Suprapubic skin (tissue), 4 donors: ENCODE results near the gene LHX2. TPM values are rescaled to one million over a fixed set of nuclear protein-coding genes. Genes with fewer than 3 reads are reported as not detected.

ENCODE experiments used
- DNase-seq, 2 donors: peaks; one replicate each; pipeline ENCODE4 v3.0.0-alpha.2; 2019; ENCODE audit warnings: low spot score in 2 of 2
- H3K27ac ChIP-seq: fragments of 200-600 bp; sonication (generic); one replicate; pipeline ENCODE4 v1.5.1; 2019
- H3K27me3 ChIP-seq: fragments of 200-600 bp; sonication (generic); one replicate; pipeline ENCODE4 v1.5.1; 2019
- H3K36me3 ChIP-seq: fragments of 200-600 bp; sonication (generic); one replicate; pipeline ENCODE4 v1.5.1; 2019
- H3K4me1 ChIP-seq: fragments of 200-600 bp; sonication (generic); one replicate; pipeline ENCODE4 v1.5.1; 2019
- H3K4me3 ChIP-seq: fragments of 200-600 bp; sonication (generic); one replicate; pipeline ENCODE4 v1.5.1; 2019; ENCODE audit warnings: mild to moderate bottlenecking
- H3K9me3 ChIP-seq: fragments of 200-600 bp; sonication (generic); one replicate; pipeline ENCODE4 v1.5.1; 2019
- EP300 ChIP-seq: sonication (generic); formaldehyde crosslinking; IDR thresholded peaks from one replicate; pipeline ENCODE4 v1.6.1; 2017; ENCODE audit warnings: antibody characterized with exemption
- POLR2A ChIP-seq, 2 donors: fragments of 450-650 bp; IDR thresholded peaks; one replicate each; pipeline ENCODE4 v1.6.1; 2017; ENCODE audit warnings: antibody characterized with exemption in 2 of 2, mild to moderate bottlenecking in 2 of 2, moderate library complexity in 2 of 2
- POLR2AphosphoS5 ChIP-seq, 3 donors: sonication (generic); formaldehyde crosslinking; IDR thresholded peaks; one replicate each; pipeline ENCODE4 v1.6.1; 2017; ENCODE audit warnings: antibody characterized with exemption in 3 of 3
- WGBS: methylation state at CpG from one replicate; pipeline ENCODE4 v1.1.5; 2018; 5-methylcytosine and 5-hydroxymethylcytosine counted together
- total RNA-seq, 4 donors: library from RNA; depleted of rRNA; stranded (reverse); fragments of >200 nt; gene quantifications; one replicate each; pipeline ENCODE4 v1.1.0, GENCODE V29; 2016
- TF ChIP-seq, protein P1 (sequence below), 2 donors: fragments of 200-600 bp in 1 of 2; fragments of 450-650 bp in 1 of 2; sonication (generic) in 1 of 2; IDR thresholded peaks; one replicate each; pipeline ENCODE4 v1.5.1; 2016 to 2019; ENCODE audit warnings: antibody characterized with exemption in 2 of 2, mild to moderate bottlenecking in 1 of 2, moderate library complexity in 1 of 2

Gene LHX2
- total RNA-seq, 4 donors from 2014 or later: 1.7 to 20.6 (median 11.6) TPM

DNA sequence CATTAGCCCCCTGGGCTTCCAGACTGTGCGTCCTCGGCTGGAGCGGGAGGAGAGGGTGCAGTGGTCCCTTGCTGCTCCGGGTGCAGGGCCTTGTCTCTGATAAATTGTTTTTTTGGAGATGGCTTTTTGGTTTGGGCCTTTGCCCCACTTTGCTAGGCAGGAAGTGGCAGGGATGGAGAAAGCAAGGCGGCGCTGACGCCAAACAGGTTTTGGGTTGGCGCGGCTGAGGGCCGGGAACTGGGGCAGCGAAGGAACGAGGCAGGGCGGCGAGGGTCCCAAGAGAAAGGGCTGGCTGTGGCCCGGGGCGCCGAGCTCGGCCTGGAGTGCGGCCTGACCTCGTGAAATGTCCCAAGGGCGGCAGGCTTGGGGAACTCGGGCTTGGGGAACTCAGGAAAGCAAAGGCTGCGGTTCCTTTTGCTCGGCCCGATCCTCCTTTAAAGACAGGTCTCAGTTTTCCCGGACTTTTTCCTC, 4.1 kb downstream of the LHX2 start:
- H3K27ac ChIP-seq: no peak overlapping the region
- peaks cover 61% of the 10 kb centered on the region for H3K4me1 ChIP-seq
- TF ChIP-seq POLR2AphosphoS5 (IDR thresholded peaks at IDR 0.05): no peak
- TF ChIP-seq EP300: no peak
- no peak for TF ChIP-seq POLR2A (IDR thresholded peaks at IDR 0.05)
- TF ChIP-seq, protein P1, sequence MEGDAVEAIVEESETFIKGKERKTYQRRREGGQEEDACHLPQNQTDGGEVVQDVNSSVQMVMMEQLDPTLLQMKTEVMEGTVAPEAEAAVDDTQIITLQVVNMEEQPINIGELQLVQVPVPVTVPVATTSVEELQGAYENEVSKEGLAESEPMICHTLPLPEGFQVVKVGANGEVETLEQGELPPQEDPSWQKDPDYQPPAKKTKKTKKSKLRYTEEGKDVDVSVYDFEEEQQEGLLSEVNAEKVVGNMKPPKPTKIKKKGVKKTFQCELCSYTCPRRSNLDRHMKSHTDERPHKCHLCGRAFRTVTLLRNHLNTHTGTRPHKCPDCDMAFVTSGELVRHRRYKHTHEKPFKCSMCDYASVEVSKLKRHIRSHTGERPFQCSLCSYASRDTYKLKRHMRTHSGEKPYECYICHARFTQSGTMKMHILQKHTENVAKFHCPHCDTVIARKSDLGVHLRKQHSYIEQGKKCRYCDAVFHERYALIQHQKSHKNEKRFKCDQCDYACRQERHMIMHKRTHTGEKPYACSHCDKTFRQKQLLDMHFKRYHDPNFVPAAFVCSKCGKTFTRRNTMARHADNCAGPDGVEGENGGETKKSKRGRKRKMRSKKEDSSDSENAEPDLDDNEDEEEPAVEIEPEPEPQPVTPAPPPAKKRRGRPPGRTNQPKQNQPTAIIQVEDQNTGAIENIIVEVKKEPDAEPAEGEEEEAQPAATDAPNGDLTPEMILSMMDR (IDR thresholded peaks at IDR 0.05): no peak
- WGBS: 22% methylated on average over 23 of the region's 26 CpGs
- H3K36me3 ChIP-seq: no peaks in the 10 kb centered on the region
- H3K27me3 ChIP-seq: peaks cover 100% of the 10 kb centered on the region
- peak overlapping the region; percentile 43 for H3K4me3 ChIP-seq
- no peaks in the 10 kb centered on the region for H3K9me3 ChIP-seq
- peak in 1 of 2 donors; percentile 46 for DNase-seq

GRCh38 chr9:124016175-124017050, 4.8 kb downstream of the LHX2 start:
- Histone ChIP-seq H3K4me3 (peak overlapping the region; percentile 43), H3K27me3 (peaks cover 100% of the 10 kb centered on the region), H3K9me3 (no peaks in the 10 kb centered on the region), H3K4me1 (peaks cover 60% of the 10 kb centered on the region), H3K27ac (no peak overlapping the region), H3K36me3 (no peaks in the 10 kb centered on the region)
- peak in 1 of 2 donors; percentile 49 for DNase-seq
- 10% methylated on average over 43 of the region's 45 CpGs for WGBS
- TF ChIP-seq, protein P1 (IDR thresholded peaks at IDR 0.05): no peak
- no peak for TF ChIP-seq EP300
- no peak for TF ChIP-seq POLR2A (IDR thresholded peaks at IDR 0.05)

GRCh38 chr9:124017051-124017928, 5.7 kb downstream of the LHX2 start:
- H3K36me3 ChIP-seq: no peaks in the 10 kb centered on the region
- peaks cover 100% of the 10 kb centered on the region for H3K27me3 ChIP-seq
- peaks cover 51% of the 10 kb centered on the region for H3K4me1 ChIP-seq
- H3K27ac ChIP-seq: peak overlapping the region; percentile 11
- no peaks in the 10 kb centered on the region for H3K9me3 ChIP-seq
- H3K4me3 ChIP-seq: peak overlapping the region; percentile 43
- DNase-seq: peak in 1 of 2 donors; percentile 62
- TF ChIP-seq POLR2A (IDR thresholded peaks at IDR 0.05) (no peak), EP300 (no peak), POLR2AphosphoS5 (IDR thresholded peaks at IDR 0.05) (no peak)
- TF ChIP-seq, protein P1 (IDR thresholded peaks at IDR 0.05): no peak
- 5% methylated on average over 34 of the region's 73 CpGs for WGBS

DNA sequence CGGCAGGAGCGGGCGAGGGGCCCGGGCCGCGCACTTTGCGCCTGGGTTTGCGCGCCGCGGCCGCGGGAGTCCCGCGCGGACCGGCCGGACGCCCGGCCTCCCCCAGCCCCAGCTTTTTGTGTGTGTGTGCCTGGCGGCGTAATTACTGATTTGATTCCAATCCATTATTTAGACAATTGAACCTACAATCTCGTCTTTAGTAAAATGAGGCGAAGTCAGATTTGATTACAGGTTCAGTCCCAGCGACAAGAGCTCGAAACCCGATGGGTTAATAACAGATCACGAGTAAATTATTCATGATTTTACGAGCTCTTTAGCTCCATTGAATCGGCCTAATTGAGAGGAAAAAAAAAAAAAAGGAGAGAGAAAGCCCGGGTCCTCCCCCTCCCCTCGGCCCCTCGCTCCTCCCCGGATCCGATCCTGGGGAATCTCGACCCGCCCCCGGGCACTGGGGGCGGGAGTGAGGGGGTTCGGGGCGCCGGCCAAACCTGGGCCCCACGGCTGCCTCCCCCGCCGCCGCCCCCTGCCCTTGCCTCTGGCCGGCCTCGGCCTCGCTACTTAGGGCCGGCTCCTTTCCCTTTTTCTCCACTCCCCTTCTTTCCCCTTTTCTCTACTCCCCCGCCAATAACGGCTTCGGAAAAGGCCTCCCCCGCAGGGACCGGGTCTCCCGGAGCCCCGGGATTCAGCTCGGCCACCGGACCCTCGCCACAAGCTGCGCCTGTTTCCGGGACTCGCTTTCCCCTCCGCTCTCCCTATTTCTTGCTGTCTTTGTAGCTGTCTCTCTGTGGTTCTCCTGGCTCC, 6.6 kb downstream of the LHX2 start:
- peak overlapping the region; percentile 43 for H3K4me3 ChIP-seq
- peaks cover 100% of the 10 kb centered on the region for H3K27me3 ChIP-seq
- WGBS: 7% methylated on average over 63 of the region's 64 CpGs
- TF ChIP-seq POLR2A (IDR thresholded peaks at IDR 0.05): no peak
- no peak for TF ChIP-seq EP300
- TF ChIP-seq, protein P1 (IDR thresholded peaks at IDR 0.05): no peak
- no peak for TF ChIP-seq POLR2AphosphoS5 (IDR thresholded peaks at IDR 0.05)
- peaks cover 42% of the 10 kb centered on the region for H3K4me1 ChIP-seq
- no peak overlapping the region for H3K27ac ChIP-seq
- H3K9me3 ChIP-seq: no peaks in the 10 kb centered on the region
- DNase-seq: peak in 1 of 2 donors; percentile 38
- no peaks in the 10 kb centered on the region for H3K36me3 ChIP-seq
